B cell (primary cell): Measurements from ENCODE around the gene PTPRT. TPM values are rescaled to one million over a fixed set of nuclear protein-coding genes. Genes with fewer than 3 reads are reported as not detected.

ENCODE experiments used
- ATAC-seq: fragments of 200-7000 bp; cut with Tn5 transposase; one replicate; pipeline ENCODE4 v1.10.0; 2021; ENCODE audit warnings: low read depth, mild to moderate bottlenecking, moderate number of reproducible peaks, moderate library complexity
- CTCF ChIA-PET: fragments of 350-600 bp; sonication (Branson Sonifier 250); formaldehyde crosslinking; loops from one replicate; lab custom pipeline; 2021; ENCODE audit warnings: antibody characterized with exemption, inconsistent platforms; lab: Charles Lee
- POLR2A ChIA-PET: fragments of 350-600 bp; sonication (Branson Sonifier 250); formaldehyde crosslinking; loops from one replicate; lab custom pipeline; 2021; ENCODE audit warnings: antibody characterized with exemption; lab: Charles Lee
- DNase-seq: peaks from one replicate; pipeline ENCODE4 v3.0.0; 2013
- H2AFZ ChIP-seq: 2 replicates; pipeline ENCODE4 v1.6.1; 2012; ENCODE audit warnings: mild to moderate bottlenecking, low read depth, low read length; ENCODE audit not compliant: insufficient read depth, poor library complexity, severe bottlenecking
- H3K27ac ChIP-seq, 2 donors: 1 replicate in 1 of 2; 2 replicates in 1 of 2; pipeline ENCODE4 v1.5.1; 2012 to 2013; ENCODE audit warnings: low read length in 2 of 2, mild to moderate bottlenecking in 2 of 2, moderate library complexity in 1 of 2
- H3K27me3 ChIP-seq, 4 experiments: fragments of 200-600 bp in 1 of 4; sonication (generic) in 1 of 4; replicated peaks in 1 of 4; 1 replicate in 2 of 4; 2 replicates in 2 of 4; pipeline versions ENCODE4 v1.6.1 to v1.7.0; 2013 to 2016; ENCODE audit warnings: low read length in 3 of 4, mild to moderate bottlenecking in 2 of 4, mixed read lengths in 1 of 4, moderate library complexity in 1 of 4; ENCODE audit not compliant: insufficient read depth in 4 of 4, control insufficient read depth in 3 of 4; ENCODE audit errors: control extremely low read depth in 1 of 4
- H3K36me3 ChIP-seq, 2 experiments: replicated peaks in 1 of 2; 1 replicate in 1 of 2; 2 replicates in 1 of 2; pipeline versions ENCODE4 v1.6.1 to v1.7.1; 2013; ENCODE audit warnings: low read length in 1 of 2; ENCODE audit not compliant: insufficient read depth in 2 of 2, control insufficient read depth in 1 of 2; ENCODE audit errors: control extremely low read depth in 1 of 2, extremely low read depth in 1 of 2
- H3K4me1 ChIP-seq, 2 donors: fragments of 200-600 bp in 1 of 2; sonication (generic) in 1 of 2; 1 replicate in 1 of 2; 2 replicates in 1 of 2; pipeline versions ENCODE4 v1.5.1 to v1.6.1; 2013 to 2017; ENCODE audit warnings: low read length in 2 of 2; ENCODE audit not compliant: control insufficient read depth in 2 of 2, insufficient read depth in 2 of 2
- H3K4me2 ChIP-seq: replicated peaks from 2 replicates; pipeline ENCODE3; 2012; ENCODE audit warnings: mild to moderate bottlenecking, low read depth, low read length; ENCODE audit not compliant: poor library complexity, severe bottlenecking
- H3K4me3 ChIP-seq, 5 experiments: fragments of 200-600 bp in 1 of 5; sonication (generic) in 1 of 5; 1 replicate in 3 of 5; 2 replicates in 2 of 5; pipeline versions ENCODE4 v1.5.1 to v1.7.0; 2011 to 2016; ENCODE audit warnings: low read length in 4 of 5, mild to moderate bottlenecking in 4 of 5, low read depth in 2 of 5, control low read depth in 1 of 5, moderate library complexity in 1 of 5; ENCODE audit not compliant: insufficient read depth in 1 of 5; ENCODE audit errors: control extremely low read depth in 1 of 5, extremely low read depth in 1 of 5
- H3K79me2 ChIP-seq: fragments of 200-600 bp; sonication (generic); one replicate; pipeline ENCODE4 v1.6.0; 2016; ENCODE audit warnings: low read length; ENCODE audit not compliant: control insufficient read depth, insufficient read depth
- H3K9ac ChIP-seq: fragments of 200-600 bp; sonication (generic); 2 replicates; pipeline ENCODE4 v1.6.1; 2017; ENCODE audit warnings: mild to moderate bottlenecking, low read length, moderate library complexity
- H3K9me3 ChIP-seq, 3 donors: one replicate each; pipeline versions ENCODE4 v1.6.1 to v1.7.1; 2013; ENCODE audit warnings: low read length in 2 of 3; ENCODE audit not compliant: control insufficient read depth in 2 of 3, insufficient read depth in 1 of 3; ENCODE audit errors: control extremely low read depth in 1 of 3
- H4K20me1 ChIP-seq: 2 replicates; pipeline ENCODE4 v1.6.0; 2012; ENCODE audit warnings: mild to moderate bottlenecking, low read length; ENCODE audit not compliant: insufficient read depth, control insufficient read depth, poor library complexity, severe bottlenecking
- H3K27ac Mint-ChIP-seq: one replicate; pipeline ENCODE4 v1.8.0; 2021; ENCODE audit warnings: mixed read lengths
- H3K27me3 Mint-ChIP-seq: one replicate; pipeline ENCODE4 v1.8.0; 2021; ENCODE audit warnings: mixed read lengths
- H3K4me1 Mint-ChIP-seq: one replicate; pipeline ENCODE4 v1.8.0; 2021; ENCODE audit warnings: mixed read lengths
- H3K4me3 Mint-ChIP-seq: one replicate; pipeline ENCODE4 v1.8.0; 2021; ENCODE audit warnings: mixed read lengths
- H3K9me3 Mint-ChIP-seq: one replicate; pipeline ENCODE4 v1.8.0; 2022; ENCODE audit warnings: mixed read lengths; ENCODE audit not compliant: insufficient read depth
- EZH2 ChIP-seq: IDR thresholded peaks from 2 replicates; pipeline ENCODE4 v1.6.1; 2012; ENCODE audit warnings: borderline replicate concordance, low read depth, mild to moderate bottlenecking, moderate library complexity, low read length; ENCODE audit not compliant: insufficient read depth, poor library complexity, severe bottlenecking
- WGBS: methylation state at CpG from one replicate; pipeline ENCODE4 v1.1.5; 2013; ENCODE audit warnings: missing lambda C conversion rate; ENCODE audit not compliant: insufficient coverage; 5-methylcytosine and 5-hydroxymethylcytosine counted together
- intact Hi-C: fragments of 100-400 bp; cut with micrococcal nuclease; formaldehyde crosslinking; loops from one replicate; pipeline ENCODE4 v1.10.0; 2022
- polyA plus RNA-seq: library from polyadenylated mRNA; depleted of rRNA; stranded (reverse); fragments of >200 nt; gene quantifications from 2 replicates; pipeline ENCODE4 v1.2.3, GENCODE V29; 2012
- total RNA-seq, 2 donors: library from RNA; stranded (reverse); fragments of 120-200 nt in 1 of 2; gene quantifications; 1 replicate in 1 of 2; 2 replicates in 1 of 2; pipeline versions ENCODE4 v1.2.3 to v1.2.4, GENCODE V29; 2013 to 2022
- TF ChIP-seq, protein P1 (sequence below): fragments of 200-600 bp; IDR thresholded peaks from one replicate; pipeline ENCODE4 v1.8.0; 2022; ENCODE audit warnings: antibody characterized with exemption, mild to moderate bottlenecking

Gene PTPRT
- total and polyA plus RNA-seq, 2 donors (not counting 1 experiment from before 2014, with no cell fraction given), result not detected

DNA sequence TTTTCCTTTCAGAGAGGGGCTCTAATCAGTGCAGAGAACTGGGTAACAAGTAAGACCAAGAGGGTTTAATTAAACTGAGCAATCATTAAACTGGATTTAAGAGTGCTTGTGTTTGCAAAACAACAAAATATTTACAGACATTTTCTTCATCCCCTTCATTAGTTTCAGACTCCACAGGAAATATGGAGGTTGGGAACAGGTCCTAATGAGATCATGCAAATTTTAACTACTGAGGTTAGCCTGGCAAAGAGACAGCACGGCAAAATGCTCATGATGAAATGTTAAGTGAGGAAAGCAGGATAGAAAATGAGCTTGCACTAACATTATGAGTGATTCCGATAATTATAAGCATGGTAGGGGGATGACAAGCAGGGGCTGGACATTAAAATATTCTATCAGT, 268.9 kb downstream of the PTPRT start:
- Histone ChIP-seq H3K27ac (no peak overlapping the region), H3K4me1 (no peaks in the 10 kb centered on the region), H3K79me2 (no peaks in the 10 kb centered on the region), H4K20me1 (no peaks in the 10 kb centered on the region), H2AFZ (no peak overlapping the region), H3K9me3 (peaks cover 0 to 13% (median 0%) of the 10 kb centered on the region in 3 donors), H3K27me3 (no peaks in the 10 kb centered on the region), H3K4me3 (no peak overlapping the region), H3K9ac (no peak overlapping the region), H3K36me3 (no peaks in the 10 kb centered on the region), H3K4me2 (no peak overlapping the region)
- Mint-ChIP-seq H3K27me3 (no peaks in the 10 kb centered on the region), H3K9me3 (peaks cover 7% of the 10 kb centered on the region), H3K4me3 (no peak overlapping the region), H3K27ac (no peak overlapping the region), H3K4me1 (no peaks in the 10 kb centered on the region)
- TF ChIP-seq, protein P1, sequence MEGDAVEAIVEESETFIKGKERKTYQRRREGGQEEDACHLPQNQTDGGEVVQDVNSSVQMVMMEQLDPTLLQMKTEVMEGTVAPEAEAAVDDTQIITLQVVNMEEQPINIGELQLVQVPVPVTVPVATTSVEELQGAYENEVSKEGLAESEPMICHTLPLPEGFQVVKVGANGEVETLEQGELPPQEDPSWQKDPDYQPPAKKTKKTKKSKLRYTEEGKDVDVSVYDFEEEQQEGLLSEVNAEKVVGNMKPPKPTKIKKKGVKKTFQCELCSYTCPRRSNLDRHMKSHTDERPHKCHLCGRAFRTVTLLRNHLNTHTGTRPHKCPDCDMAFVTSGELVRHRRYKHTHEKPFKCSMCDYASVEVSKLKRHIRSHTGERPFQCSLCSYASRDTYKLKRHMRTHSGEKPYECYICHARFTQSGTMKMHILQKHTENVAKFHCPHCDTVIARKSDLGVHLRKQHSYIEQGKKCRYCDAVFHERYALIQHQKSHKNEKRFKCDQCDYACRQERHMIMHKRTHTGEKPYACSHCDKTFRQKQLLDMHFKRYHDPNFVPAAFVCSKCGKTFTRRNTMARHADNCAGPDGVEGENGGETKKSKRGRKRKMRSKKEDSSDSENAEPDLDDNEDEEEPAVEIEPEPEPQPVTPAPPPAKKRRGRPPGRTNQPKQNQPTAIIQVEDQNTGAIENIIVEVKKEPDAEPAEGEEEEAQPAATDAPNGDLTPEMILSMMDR, result no peak
- TF ChIP-seq EZH2, result no peak
- POLR2A ChIA-PET, result no interaction called here
- DNase-seq (no peak), ATAC-seq (no peak)
- 90% methylated on average over 2 of the region's 2 CpGs for WGBS
- CTCF ChIA-PET, result no interaction called here
- intact Hi-C loops, result no loop called here

DNA sequence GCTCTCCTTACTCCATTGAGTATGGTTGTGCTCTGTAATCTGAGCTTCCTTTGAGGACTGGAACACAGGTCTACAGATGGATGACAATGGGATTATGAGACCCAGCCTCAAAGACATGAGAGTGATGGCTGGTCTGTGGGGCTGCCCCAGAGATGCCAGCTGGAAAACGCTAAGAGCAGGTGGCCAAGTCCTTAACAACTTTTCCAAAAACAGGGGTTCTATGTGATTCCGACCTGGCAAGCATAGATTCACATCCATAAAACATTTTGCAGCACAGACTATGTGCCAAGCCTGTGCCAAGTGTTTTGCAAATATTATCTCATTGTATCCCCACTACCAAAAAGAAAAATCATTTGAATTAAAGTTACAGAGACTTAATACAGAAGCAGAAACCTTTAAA, 270.4 kb downstream of the PTPRT start:
- TF ChIP-seq EZH2, result no peak
- TF ChIP-seq, protein P1, result no peak
- no peak for DNase-seq
- intact Hi-C loops, result no loop called here
- Histone ChIP-seq H3K4me3 (no peak overlapping the region), H3K4me2 (no peak overlapping the region), H3K27me3 (no peaks in the 10 kb centered on the region), H3K9ac (no peak overlapping the region), H3K9me3 (peaks cover 0 to 13% (median under 1%) of the 10 kb centered on the region in 3 donors), H3K79me2 (no peaks in the 10 kb centered on the region), H4K20me1 (no peaks in the 10 kb centered on the region), H3K4me1 (no peaks in the 10 kb centered on the region), H3K27ac (no peak overlapping the region), H2AFZ (no peak overlapping the region), H3K36me3 (no peaks in the 10 kb centered on the region)
- Mint-ChIP-seq H3K4me1 (no peaks in the 10 kb centered on the region), H3K27me3 (no peaks in the 10 kb centered on the region), H3K9me3 (peaks cover 7% of the 10 kb centered on the region), H3K4me3 (no peak overlapping the region), H3K27ac (no peak overlapping the region)
- POLR2A ChIA-PET, result no interaction called here
- 78% methylated on average over 1 of the region's 2 CpGs for WGBS
- CTCF ChIA-PET, result no interaction called here
- ATAC-seq, result no peak
